Bronchus fibroblast of lung (primary cell): ENCODE results near the gene FGF1. TPM values are rescaled to one million over a fixed set of nuclear protein-coding genes. Genes with fewer than 3 reads are reported as not detected.

Experiments
- total RNA-seq: library from RNA; depleted of rRNA; stranded (reverse); fragments of >200 nt; gene quantifications from 2 replicates; pipeline ENCODE4 v1.2.3, GENCODE V29; 2015

Gene FGF1
- total RNA-seq: 2.0 and 2.2 TPM in 2 replicates

DNA sequence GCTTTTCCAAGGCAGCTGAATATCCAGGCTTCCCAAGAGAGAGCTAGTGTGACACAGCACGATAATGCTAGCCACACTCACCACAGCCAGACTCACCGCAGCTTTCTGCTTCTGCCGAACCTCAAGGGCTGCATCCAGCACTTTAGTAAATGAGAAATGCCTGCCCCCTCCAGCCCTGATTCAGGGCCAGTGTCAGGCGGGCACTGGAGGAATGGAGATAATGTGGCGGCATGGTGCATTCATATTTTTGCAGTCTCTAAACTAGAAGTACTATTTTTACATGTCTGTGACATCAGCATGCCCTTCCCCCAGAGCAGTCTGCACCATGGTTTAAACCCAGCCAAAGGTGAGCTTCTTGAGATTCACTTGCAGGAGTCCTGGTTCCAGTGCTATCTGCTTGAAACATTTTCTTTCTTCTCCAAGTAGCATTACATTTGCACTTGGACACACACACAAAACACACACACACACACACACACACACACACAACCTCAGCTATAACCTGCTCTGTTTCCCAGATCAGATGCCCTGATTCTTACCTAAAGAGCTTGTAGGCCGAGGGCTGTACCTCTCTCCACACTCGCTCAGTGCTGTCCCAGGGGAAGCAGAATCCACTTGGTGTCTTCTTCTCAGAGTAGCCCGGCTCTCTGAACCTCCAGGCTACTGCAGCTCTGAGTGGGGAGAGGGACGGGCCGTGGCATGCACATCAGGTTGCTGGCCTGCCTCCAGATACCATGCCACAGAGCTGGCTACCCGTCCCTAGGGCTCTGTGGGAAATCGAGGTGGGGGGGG, at the start of gene FGF1:
FGF1 (minus strand) TSS at position 673 of the 792 bp plus-strand sequence. CDS start 71,963 bp downstream, outside the sequence.

Other genes with a start within 250 kb of the FGF1 start
- gene ARHGAP26, start 84.3 kb upstream of the FGF1 start, total RNA-seq: 0.67 and 1.2 TPM in 2 replicates